NCI-H526 treated with DMSO at 0.1 percent for 48 hours (cell line): Measurements from ENCODE around the gene TMEM190.

ENCODE experiments used
- DNase-seq: peaks from one replicate; lab custom pipeline; 2025; lab: John Stamatoyannopoulos, UW

Gene TMEM190

DNA sequence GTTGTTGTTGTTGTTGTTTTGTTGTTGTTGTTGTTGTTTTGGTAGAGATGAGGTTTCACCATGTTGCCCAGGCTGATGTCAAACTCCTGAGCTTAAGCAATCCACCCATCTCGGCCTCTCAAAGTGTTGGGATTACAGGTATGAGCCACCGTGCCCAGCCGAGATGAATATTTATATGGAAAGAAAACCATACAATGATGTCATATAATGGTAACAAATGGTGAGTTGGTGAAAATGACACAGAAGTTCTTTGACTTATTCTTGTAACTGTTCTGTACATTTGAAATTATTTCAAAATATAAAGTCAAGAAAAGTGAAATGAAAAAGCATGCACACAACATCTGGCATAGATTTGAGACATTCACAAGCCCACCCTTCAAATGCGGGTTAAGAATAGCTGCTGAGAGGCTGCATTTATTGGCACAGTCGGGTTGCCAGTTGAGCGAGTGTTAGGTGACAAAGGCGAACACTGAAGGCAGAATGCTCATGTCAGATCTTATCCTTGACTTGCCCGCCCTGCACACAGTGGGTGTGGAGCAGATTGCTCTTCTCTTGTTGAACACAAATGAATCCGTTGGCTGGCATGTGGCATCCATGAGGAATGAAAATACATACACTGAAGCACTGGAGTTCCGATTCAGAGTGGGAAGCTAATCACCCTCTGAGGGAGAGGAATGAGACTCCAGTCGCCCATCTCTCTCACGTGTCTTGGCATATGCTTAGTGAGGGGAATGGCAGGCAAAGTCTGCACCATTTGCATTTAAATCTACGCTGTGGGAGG is 46.8 kb downstream of the TMEM190 start:
- DNase-seq = no peak

DNA sequence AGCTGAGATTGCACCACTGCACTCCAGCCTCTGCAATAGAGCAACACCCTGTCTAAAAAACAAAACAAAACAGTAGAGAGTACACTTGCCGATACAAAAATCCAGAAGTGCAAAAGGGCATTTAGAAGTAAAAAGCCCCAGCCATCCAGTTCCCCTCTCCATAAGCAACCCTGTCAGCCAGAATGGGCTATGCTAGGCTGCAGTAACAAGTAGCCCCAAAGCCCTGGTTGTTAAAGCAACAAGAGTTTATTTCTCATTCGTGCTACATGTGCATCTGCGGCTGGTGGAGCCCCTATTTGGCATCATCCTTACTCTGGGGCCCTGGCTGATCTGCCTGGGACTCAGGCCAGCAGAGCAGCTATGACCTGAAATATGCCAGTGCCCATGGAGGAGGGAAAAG is 47.9 kb downstream of the TMEM190 start:
- DNase-seq = no peak

DNA sequence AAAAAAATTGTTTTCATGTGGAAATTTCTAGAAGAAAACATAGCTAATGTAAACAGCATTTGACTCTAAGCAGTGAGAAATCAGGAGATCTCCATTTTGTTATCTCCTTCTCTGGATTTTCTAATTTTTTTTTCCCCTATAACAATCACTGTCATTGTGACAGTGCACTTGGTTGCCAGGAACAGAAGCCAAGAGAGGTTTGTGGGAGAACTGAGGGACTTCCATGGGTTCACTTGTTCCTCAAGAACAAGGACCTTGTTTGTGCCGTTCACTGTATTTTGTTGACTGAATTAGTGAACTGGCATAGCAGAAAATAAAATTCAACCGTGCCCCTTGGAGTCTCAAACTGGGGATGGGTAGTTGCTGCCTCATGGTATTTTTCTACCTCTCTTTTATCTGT is 49.4 kb downstream of the TMEM190 start:
- no peak for DNase-seq
